HFFc6 (cell line): ENCODE measurements around the gene ASPRV1. TPM values are rescaled to one million over a fixed set of nuclear protein-coding genes. Genes with fewer than 3 reads are reported as not detected.

Experiments used
- DNase-seq: peaks from one replicate; pipeline ENCODE4 v3.0.0-alpha.2; 2018
- H3K27ac Mint-ChIP-seq: 2 replicates; pipeline ENCODE4 v1.8.0; 2020; ENCODE audit warnings: mild to moderate bottlenecking, mixed read lengths
- H3K27me3 Mint-ChIP-seq: 2 replicates; pipeline ENCODE4 v1.8.0; 2021; ENCODE audit warnings: mild to moderate bottlenecking, moderate library complexity, mixed read lengths; ENCODE audit not compliant: insufficient read depth
- H3K36me3 Mint-ChIP-seq: 2 replicates; pipeline ENCODE4 v1.8.0; 2021; ENCODE audit warnings: low read depth, mixed read lengths
- H3K4me1 Mint-ChIP-seq: 2 replicates; pipeline ENCODE4 v1.8.0; 2020; ENCODE audit warnings: low read depth, mixed read lengths
- H3K4me3 Mint-ChIP-seq: 2 replicates; pipeline ENCODE4 v1.8.0; 2020; ENCODE audit warnings: mild to moderate bottlenecking, moderate library complexity, mixed read lengths
- H3K9me3 Mint-ChIP-seq: 2 replicates; pipeline ENCODE4 v1.8.0; 2020; ENCODE audit warnings: mild to moderate bottlenecking, mixed read lengths
- total RNA-seq, 6 experiments: library from RNA; stranded (reverse); fragmentation: NEBNext Ultra II Directional; extraction: Animal tissue kit (Norgen Biotek cat#: 25700); gene quantifications; 2 replicates in 1 of 6; 3 replicates in 5 of 6; pipeline ENCODE4 v1.2.3, GENCODE V29; 2021
- TF ChIP-seq, protein P1 (sequence below): fragments of 200-600 bp; sonication (generic); IDR thresholded peaks from 2 replicates; pipeline ENCODE4 v1.5.0; 2021; ENCODE audit warnings: antibody characterized with exemption, mild to moderate bottlenecking

Gene ASPRV1
- total RNA-seq, 6 experiments from 2014 or later: 0.07 to 0.15 TPM; not detected in 4

DNA sequence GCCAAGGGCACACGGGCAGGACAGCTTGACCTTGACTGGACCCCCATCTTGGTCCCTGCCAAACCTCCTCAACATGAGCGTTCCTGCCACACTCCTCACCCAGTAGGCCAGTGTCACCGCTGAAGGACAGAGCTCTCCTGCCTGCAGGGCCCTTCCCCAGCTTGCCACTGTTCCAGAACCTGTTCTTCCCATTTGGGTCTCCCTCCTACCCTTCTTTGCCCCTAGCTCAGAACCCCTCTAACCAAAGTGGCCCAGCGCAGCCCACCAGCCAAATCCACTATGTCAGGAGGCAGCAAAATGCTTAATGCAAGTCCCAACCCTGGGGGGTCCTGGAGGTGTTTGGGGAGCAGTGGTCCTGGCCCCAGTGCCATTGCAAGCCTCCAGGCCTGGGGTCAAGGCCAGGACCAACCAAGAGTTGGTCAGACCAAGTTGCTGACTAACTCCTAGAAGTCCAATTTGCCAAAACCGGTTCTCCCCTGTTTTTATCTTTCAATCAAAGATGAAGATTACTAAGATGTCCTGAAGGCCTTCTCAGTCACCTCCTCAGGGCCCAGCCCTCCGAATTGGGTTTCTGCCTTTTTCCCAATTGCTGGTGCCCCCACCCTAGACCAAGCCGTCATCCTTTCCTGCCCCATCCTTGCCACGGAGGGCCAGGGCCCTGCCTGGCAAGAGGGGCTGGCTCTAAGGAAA is 4.5 kb upstream of the ASPRV1 start:
- H3K4me1 Mint-ChIP-seq: no peaks in the 10 kb centered on the region
- H3K4me3 Mint-ChIP-seq: no peak overlapping the region
- H3K27me3 Mint-ChIP-seq: peaks cover 19% of the 10 kb centered on the region
- no peaks in the 10 kb centered on the region for H3K9me3 Mint-ChIP-seq
- H3K27ac Mint-ChIP-seq: no peak overlapping the region
- no peak for DNase-seq
- TF ChIP-seq, protein P1, sequence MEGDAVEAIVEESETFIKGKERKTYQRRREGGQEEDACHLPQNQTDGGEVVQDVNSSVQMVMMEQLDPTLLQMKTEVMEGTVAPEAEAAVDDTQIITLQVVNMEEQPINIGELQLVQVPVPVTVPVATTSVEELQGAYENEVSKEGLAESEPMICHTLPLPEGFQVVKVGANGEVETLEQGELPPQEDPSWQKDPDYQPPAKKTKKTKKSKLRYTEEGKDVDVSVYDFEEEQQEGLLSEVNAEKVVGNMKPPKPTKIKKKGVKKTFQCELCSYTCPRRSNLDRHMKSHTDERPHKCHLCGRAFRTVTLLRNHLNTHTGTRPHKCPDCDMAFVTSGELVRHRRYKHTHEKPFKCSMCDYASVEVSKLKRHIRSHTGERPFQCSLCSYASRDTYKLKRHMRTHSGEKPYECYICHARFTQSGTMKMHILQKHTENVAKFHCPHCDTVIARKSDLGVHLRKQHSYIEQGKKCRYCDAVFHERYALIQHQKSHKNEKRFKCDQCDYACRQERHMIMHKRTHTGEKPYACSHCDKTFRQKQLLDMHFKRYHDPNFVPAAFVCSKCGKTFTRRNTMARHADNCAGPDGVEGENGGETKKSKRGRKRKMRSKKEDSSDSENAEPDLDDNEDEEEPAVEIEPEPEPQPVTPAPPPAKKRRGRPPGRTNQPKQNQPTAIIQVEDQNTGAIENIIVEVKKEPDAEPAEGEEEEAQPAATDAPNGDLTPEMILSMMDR: no peak
- H3K36me3 Mint-ChIP-seq: no peaks in the 10 kb centered on the region

DNA sequence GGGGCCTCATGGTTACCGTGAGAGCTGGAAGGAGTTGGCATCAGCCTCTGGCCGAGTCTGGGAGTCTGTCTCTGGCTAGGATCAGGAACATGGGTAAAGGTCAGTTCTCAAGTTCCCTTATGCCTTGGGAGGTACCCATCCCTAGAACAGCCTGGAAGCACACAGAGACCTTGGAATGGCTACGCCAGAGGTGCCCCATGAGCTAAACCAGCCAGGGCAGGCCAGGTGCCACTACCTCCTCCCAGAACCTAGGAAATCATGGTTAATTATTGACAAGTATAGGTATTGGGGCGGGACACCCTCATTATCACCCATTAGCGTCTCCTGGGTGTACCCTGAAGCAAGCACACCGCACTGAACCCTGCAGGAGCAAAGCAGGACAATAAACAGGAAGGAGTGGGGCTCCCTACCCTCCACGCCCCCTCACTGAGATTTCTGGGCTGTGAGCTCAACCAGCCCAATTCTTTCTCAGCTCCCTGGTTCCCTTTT is 3.0 kb upstream of the ASPRV1 start:
- Mint-ChIP-seq H3K9me3 (no peaks in the 10 kb centered on the region), H3K27me3 (peaks cover 25% of the 10 kb centered on the region), H3K4me3 (no peak overlapping the region), H3K27ac (no peak overlapping the region), H3K36me3 (no peaks in the 10 kb centered on the region), H3K4me1 (no peaks in the 10 kb centered on the region)
- TF ChIP-seq, protein P1: no peak
- no peak for DNase-seq

DNA sequence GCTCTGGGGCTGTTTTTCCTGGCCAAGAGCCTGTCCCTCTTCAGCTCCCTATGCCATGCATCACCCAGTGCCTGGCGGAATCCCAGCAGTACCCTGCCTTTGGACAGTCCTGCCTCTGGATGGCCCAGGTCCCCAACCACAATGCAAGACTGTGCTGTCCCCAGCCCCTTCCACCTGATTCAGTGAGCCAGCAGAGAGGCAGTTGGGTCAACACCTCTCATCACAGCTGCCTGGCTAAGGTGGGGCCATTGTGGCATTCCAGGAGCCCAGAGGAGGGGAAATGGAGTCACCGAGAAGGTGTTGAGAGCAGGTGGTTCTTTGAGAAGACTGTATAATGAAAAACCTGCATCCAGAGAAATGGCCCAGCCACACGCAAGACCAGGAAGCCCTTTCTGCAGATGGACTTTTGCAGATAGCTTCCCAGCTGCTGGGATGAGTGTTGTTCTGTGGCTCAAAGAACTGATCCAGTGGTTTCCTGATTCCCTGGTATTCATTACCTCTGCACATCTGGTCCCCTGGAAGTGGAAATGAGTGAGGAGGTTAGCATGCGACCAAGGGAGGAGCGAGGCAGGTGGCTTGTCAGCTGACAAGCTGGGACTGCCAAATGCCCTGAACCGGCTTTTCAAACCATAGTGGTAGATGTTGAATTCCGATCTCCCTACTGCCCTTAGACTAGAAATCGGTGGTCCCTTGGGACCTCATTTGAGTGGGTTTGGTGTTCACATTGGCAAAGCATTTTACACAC is 1.7 kb upstream of the ASPRV1 start:
- no peaks in the 10 kb centered on the region for H3K4me1 Mint-ChIP-seq

DNA sequence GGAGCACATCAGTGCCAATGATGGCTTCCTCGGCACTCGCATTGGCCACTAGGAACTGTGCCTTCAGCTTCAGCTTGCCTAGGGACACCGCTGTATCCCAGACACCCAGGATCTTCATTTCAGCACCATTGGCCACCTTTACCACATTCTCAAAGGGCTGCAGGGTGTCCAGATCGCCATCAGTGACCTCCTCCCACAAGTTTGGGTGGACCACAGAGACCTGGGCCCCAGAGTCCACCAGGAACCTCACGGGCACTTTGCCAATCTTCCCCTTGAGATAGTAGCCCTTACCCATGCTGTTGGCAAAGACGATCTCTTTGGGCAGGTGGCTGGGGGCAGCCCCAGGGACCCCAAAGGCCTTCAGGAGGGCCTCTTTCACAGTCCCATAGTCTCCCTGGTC is 610 bp downstream of the ASPRV1 start:
- no peak for DNase-seq
- peaks cover 39% of the 10 kb centered on the region for H3K27me3 Mint-ChIP-seq
- no peaks in the 10 kb centered on the region for H3K9me3 Mint-ChIP-seq
- TF ChIP-seq, protein P1: no peak
- H3K36me3 Mint-ChIP-seq: no peaks in the 10 kb centered on the region
- no peak overlapping the region for H3K27ac Mint-ChIP-seq
- no peaks in the 10 kb centered on the region for H3K4me1 Mint-ChIP-seq
- H3K4me3 Mint-ChIP-seq: no peak overlapping the region

More for the DNA sequence above, 1.7 kb upstream of the ASPRV1 start:
- TF ChIP-seq, protein P1: no peak
- peaks cover 24% of the 10 kb centered on the region for H3K27me3 Mint-ChIP-seq
- H3K9me3 Mint-ChIP-seq: no peaks in the 10 kb centered on the region
- no peaks in the 10 kb centered on the region for H3K36me3 Mint-ChIP-seq
- DNase-seq: no peak
- no peak overlapping the region for H3K4me3 Mint-ChIP-seq
- H3K27ac Mint-ChIP-seq: no peak overlapping the region

DNA sequence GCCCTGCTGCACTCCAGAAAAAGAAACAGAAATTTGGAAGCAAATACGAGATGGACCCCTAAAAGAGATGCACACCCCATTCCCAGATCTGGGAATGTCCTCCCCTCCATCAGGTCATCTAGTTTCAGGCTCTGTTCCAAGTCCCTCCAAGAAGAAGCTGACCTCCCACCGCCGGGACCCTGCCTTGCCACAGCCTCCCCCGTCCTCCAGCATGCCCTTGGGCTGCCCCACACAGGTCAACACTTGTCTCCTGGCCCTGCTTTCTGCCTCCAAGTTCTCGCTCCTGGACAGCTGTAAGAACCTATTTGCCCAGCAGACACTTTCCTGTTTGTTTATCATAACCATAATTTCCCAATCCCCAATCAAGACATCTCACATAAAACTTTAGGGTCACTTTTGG is 2.0 kb downstream of the ASPRV1 start:
- Mint-ChIP-seq H3K4me3 (no peak overlapping the region), H3K9me3 (no peaks in the 10 kb centered on the region), H3K27me3 (peaks cover 41% of the 10 kb centered on the region), H3K36me3 (no peaks in the 10 kb centered on the region), H3K4me1 (no peaks in the 10 kb centered on the region), H3K27ac (no peak overlapping the region)
- DNase-seq: no peak
- TF ChIP-seq, protein P1: no peak
